Thymus (tissue), 11 donors: ENCODE results near the gene METAP1D. TPM values are rescaled to one million over a fixed set of nuclear protein-coding genes. Genes with fewer than 3 reads are reported as not detected.

ENCODE experiments used
- DNase-seq, 9 donors: peaks; one replicate each; pipeline ENCODE4 v3.0.0-alpha.2; 2013; ENCODE audit warnings: low spot score in 9 of 9, low read depth in 6 of 9, missing footprints in 1 of 9
- H3K27ac ChIP-seq, 2 donors: one replicate each; pipeline ENCODE4 v1.5.1; 2013; ENCODE audit warnings: control low read depth in 1 of 2, low read depth in 1 of 2, low read length in 1 of 2, mild to moderate bottlenecking in 1 of 2, moderate library complexity in 1 of 2
- H3K27me3 ChIP-seq, 2 donors: one replicate each; pipeline ENCODE4 v1.5.1; 2013; ENCODE audit warnings: low read length in 1 of 2; ENCODE audit not compliant: control insufficient read depth in 2 of 2, insufficient read depth in 1 of 2
- H3K36me3 ChIP-seq, 2 donors: one replicate each; pipeline ENCODE4 v1.5.1; 2013; ENCODE audit warnings: low read length in 1 of 2, mild to moderate bottlenecking in 1 of 2, moderate library complexity in 1 of 2; ENCODE audit not compliant: control insufficient read depth in 2 of 2, insufficient read depth in 2 of 2
- H3K4me1 ChIP-seq, 2 donors: one replicate each; pipeline ENCODE4 v1.5.1; 2013; ENCODE audit warnings: low read length in 2 of 2; ENCODE audit not compliant: control insufficient read depth in 2 of 2, insufficient read depth in 2 of 2
- H3K4me3 ChIP-seq, 2 donors: one replicate each; pipeline ENCODE4 v1.5.1; 2013; ENCODE audit warnings: low read length in 2 of 2, control low read depth in 1 of 2, mild to moderate bottlenecking in 1 of 2
- H3K9me3 ChIP-seq, 2 donors: one replicate each; pipeline ENCODE4 v1.5.1; 2013; ENCODE audit warnings: low read length in 1 of 2, mild to moderate bottlenecking in 1 of 2; ENCODE audit not compliant: control insufficient read depth in 2 of 2, insufficient read depth in 1 of 2
- WGBS: extraction: QIAGEN DNeasy Blood & Tissue Kit; methylation state at CpG from one replicate; pipeline ENCODE4 v1.1.7; 2013; 5-methylcytosine and 5-hydroxymethylcytosine counted together
- polyA plus RNA-seq: library from polyadenylated mRNA; stranded (reverse); fragments of 200-250 nt; gene quantifications from one replicate; pipeline ENCODE4 v1.2.3, GENCODE V29; 2013
- total RNA-seq: library from RNA; stranded (reverse); fragments of 120-200 nt; gene quantifications from one replicate; pipeline ENCODE4 v1.2.4, GENCODE V29; 2013
- donor health status: healthy.

Gene METAP1D
- total and polyA plus RNA-seq, 2 donors: 2.4 to 4.2 TPM

- 6% methylated on average over 54 of the region's 54 CpGs for WGBS
- Histone ChIP-seq H3K27me3 (peaks cover 73 to 96% of the 10 kb centered on the region in 2 donors), H3K4me1 (peaks cover 34 to 85% of the 10 kb centered on the region in 2 donors), H3K27ac (no peak overlapping the region), H3K36me3 (no peaks in the 10 kb centered on the region), H3K4me3 (peak overlapping the region; percentile 51 to 61), H3K9me3 (peaks cover 1 to 35% of the 10 kb centered on the region in 2 donors)
- peak in 3 of 9 donors; percentile 33 to 60 (median 38) for DNase-seq
These were observed 101.4 kb downstream of the METAP1D start for GRCh38 chr2:172100935-172101820.

- Histone ChIP-seq H3K27me3 (peaks cover 73 to 96% of the 10 kb centered on the region in 2 donors), H3K36me3 (no peaks in the 10 kb centered on the region), H3K4me3 (peak overlapping the region; percentile 51 to 61), H3K4me1 (peaks cover 35 to 85% of the 10 kb centered on the region in 2 donors), H3K9me3 (peaks cover 1 to 32% of the 10 kb centered on the region in 2 donors), H3K27ac (no peak overlapping the region)
- DNase-seq: no peak
- WGBS: 2% methylated on average over 36 of the region's 36 CpGs
These were observed 102.2 kb downstream of the METAP1D start for GRCh38 chr2:172101821-172102390.

GRCh38 chr2:172102391-172103359 lies 102.9 kb downstream of the METAP1D start, which contains the start of gene DLX2:
Gene DLX2 (minus strand): TSS chr2:172102900. CDS start chr2:172102538, 362 bp downstream.
- peaks cover 32 to 80% of the 10 kb centered on the region in 2 donors for H3K4me1 ChIP-seq
- under 1% methylated on average over 74 of the region's 74 CpGs for WGBS
- peak within 1 kb of the TSS; percentile 51 to 61 for H3K4me3 ChIP-seq
- peak in 7 of 9 donors; percentile 67 to 91 (median 84) for DNase-seq
- peaks cover 71 to 96% of the 10 kb centered on the region in 2 donors for H3K27me3 ChIP-seq
- H3K36me3 ChIP-seq: no peaks in the 10 kb centered on the region
- H3K27ac ChIP-seq: no peak within 1 kb of the TSS
- peaks cover 1 to 25% of the 10 kb centered on the region in 2 donors for H3K9me3 ChIP-seq

GRCh38 chr2:172103471-172104272 lies 103.9 kb downstream of the METAP1D start:
- Histone ChIP-seq H3K27ac (peak overlapping the region in 1 of 2 donors; percentile 13), H3K27me3 (peaks cover 71 to 96% of the 10 kb centered on the region in 2 donors), H3K9me3 (peaks cover 3 to 27% of the 10 kb centered on the region in 2 donors), H3K36me3 (no peaks in the 10 kb centered on the region), H3K4me3 (peak overlapping the region; percentile 51 to 61), H3K4me1 (peaks cover 32 to 86% of the 10 kb centered on the region in 2 donors)
- DNase-seq: peak in 4 of 9 donors; percentile 65 to 82 (median 74)
- 1% methylated on average over 25 of the region's 25 CpGs for WGBS

GRCh38 chr2:172105471-172106107 lies 105.8 kb downstream of the METAP1D start:
- Histone ChIP-seq H3K36me3 (no peaks in the 10 kb centered on the region), H3K27ac (no peak overlapping the region), H3K4me3 (no peak overlapping the region), H3K4me1 (peaks cover 24 to 84% of the 10 kb centered on the region in 2 donors), H3K9me3 (peaks cover 2 to 19% of the 10 kb centered on the region in 2 donors), H3K27me3 (peaks cover 65 to 96% of the 10 kb centered on the region in 2 donors)
- peak in 3 of 9 donors; percentile 7 to 28 (median 11) for DNase-seq
- whole genome bisulfite sequencing: 16% methylated on average over 23 of the region's 23 CpGs

GRCh38 chr2:172106108-172106961 lies 106.6 kb downstream of the METAP1D start:
- Histone ChIP-seq H3K4me1 (peaks cover 17 to 77% of the 10 kb centered on the region in 2 donors), H3K4me3 (peak overlapping the region; percentile 19 to 26), H3K27ac (no peak overlapping the region), H3K27me3 (peaks cover 57 to 90% of the 10 kb centered on the region in 2 donors), H3K36me3 (no peaks in the 10 kb centered on the region), H3K9me3 (peaks cover 2 to 12% of the 10 kb centered on the region in 2 donors)
- 6% methylated on average over 44 of the region's 44 CpGs for WGBS
- peak in 3 of 9 donors; percentile 22 to 64 (median 52) for DNase-seq
